Lower lobe of right lung (tissue), 2 donors: Measurements from ENCODE around the gene LYPD4. TPM values are rescaled to one million over a fixed set of nuclear protein-coding genes. Genes with fewer than 3 reads are reported as not detected.

ENCODE experiments used
- ATAC-seq, 2 donors: fragments of 200-7000 bp; cut with Tn5 transposase; one replicate each; pipeline ENCODE4 v1.9.1; 2020 to 2022; ENCODE audit warnings: mild to moderate bottlenecking in 2 of 2, moderate library complexity in 2 of 2
- DNase-seq: peaks from one replicate; pipeline ENCODE4 v3.0.0-alpha.2; 2020
- H3K27ac ChIP-seq: fragments of 200-600 bp; one replicate; pipeline ENCODE4 v1.8.0; 2022
- H3K27me3 ChIP-seq: fragments of 200-600 bp; one replicate; pipeline ENCODE4 v1.8.0; 2022; ENCODE audit warnings: low read depth
- H3K36me3 ChIP-seq: fragments of 200-600 bp; one replicate; pipeline ENCODE4 v1.8.0; 2022; ENCODE audit warnings: mild to moderate bottlenecking
- H3K4me1 ChIP-seq: fragments of 200-600 bp; one replicate; pipeline ENCODE4 v1.8.0; 2022
- H3K4me3 ChIP-seq: fragments of 200-600 bp; one replicate; pipeline ENCODE4 v1.8.0; 2022; ENCODE audit warnings: mild to moderate bottlenecking
- H3K9me3 ChIP-seq: fragments of 200-600 bp; one replicate; pipeline ENCODE4 v1.8.0; 2022
- intact Hi-C: fragments of 100-400 bp; cut with DNase I; formaldehyde crosslinking; loops from one replicate; pipeline ENCODE4 v1.11.0; 2022
- total RNA-seq: library from RNA; stranded (reverse); fragmentation: NEBNext Ultra II Directional; extraction: Animal tissue kit (Norgen Biotek cat#: 25700); gene quantifications from one replicate; pipeline ENCODE4 v1.2.1, GENCODE V29; 2021
- TF ChIP-seq, protein P1 (sequence below): fragments of 200-600 bp; IDR thresholded peaks from one replicate; pipeline ENCODE4 v1.8.0; 2022; ENCODE audit warnings: antibody characterized with exemption, mild to moderate bottlenecking
- donor health status: DM: no; HTN: yes; CAD: no; lungs with severe emphysema.

Gene LYPD4
- total RNA-seq, 1 donor from 2014 or later: not detected

DNA sequence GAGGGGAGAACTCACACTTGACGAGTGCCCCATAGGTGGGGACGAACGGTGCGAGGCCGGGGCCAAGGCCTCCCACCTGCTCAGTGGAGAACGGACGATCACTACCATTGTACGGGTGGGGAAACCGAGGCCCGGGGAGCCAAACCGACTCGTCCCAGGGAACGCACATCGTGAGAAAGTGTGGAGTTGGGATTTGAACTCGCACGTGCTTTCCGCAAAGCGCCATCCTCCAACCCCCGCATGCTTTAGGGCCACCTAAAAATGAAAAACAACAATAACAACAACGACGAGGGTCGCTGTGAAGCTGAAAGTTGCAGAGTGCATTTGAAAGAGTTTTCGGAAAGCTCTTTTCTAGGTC, 39.0 kb upstream of the LYPD4 start:
- DNase-seq (no peak), ATAC-seq (no peak)
- TF ChIP-seq, protein P1, sequence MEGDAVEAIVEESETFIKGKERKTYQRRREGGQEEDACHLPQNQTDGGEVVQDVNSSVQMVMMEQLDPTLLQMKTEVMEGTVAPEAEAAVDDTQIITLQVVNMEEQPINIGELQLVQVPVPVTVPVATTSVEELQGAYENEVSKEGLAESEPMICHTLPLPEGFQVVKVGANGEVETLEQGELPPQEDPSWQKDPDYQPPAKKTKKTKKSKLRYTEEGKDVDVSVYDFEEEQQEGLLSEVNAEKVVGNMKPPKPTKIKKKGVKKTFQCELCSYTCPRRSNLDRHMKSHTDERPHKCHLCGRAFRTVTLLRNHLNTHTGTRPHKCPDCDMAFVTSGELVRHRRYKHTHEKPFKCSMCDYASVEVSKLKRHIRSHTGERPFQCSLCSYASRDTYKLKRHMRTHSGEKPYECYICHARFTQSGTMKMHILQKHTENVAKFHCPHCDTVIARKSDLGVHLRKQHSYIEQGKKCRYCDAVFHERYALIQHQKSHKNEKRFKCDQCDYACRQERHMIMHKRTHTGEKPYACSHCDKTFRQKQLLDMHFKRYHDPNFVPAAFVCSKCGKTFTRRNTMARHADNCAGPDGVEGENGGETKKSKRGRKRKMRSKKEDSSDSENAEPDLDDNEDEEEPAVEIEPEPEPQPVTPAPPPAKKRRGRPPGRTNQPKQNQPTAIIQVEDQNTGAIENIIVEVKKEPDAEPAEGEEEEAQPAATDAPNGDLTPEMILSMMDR: no peak
- H3K27me3 ChIP-seq: no peaks in the 10 kb centered on the region
- H3K36me3 ChIP-seq: peaks cover 11% of the 10 kb centered on the region
- intact Hi-C loops: loop anchor here (10.0 kb wide), 1 partner anchor 51 kb away; no protein-coding TSS in a partner anchor
- peaks cover 48% of the 10 kb centered on the region for H3K4me1 ChIP-seq
- H3K27ac ChIP-seq: peak overlapping the region; percentile 95
- peak overlapping the region; percentile 97 for H3K4me3 ChIP-seq
- H3K9me3 ChIP-seq: no peaks in the 10 kb centered on the region

DNA sequence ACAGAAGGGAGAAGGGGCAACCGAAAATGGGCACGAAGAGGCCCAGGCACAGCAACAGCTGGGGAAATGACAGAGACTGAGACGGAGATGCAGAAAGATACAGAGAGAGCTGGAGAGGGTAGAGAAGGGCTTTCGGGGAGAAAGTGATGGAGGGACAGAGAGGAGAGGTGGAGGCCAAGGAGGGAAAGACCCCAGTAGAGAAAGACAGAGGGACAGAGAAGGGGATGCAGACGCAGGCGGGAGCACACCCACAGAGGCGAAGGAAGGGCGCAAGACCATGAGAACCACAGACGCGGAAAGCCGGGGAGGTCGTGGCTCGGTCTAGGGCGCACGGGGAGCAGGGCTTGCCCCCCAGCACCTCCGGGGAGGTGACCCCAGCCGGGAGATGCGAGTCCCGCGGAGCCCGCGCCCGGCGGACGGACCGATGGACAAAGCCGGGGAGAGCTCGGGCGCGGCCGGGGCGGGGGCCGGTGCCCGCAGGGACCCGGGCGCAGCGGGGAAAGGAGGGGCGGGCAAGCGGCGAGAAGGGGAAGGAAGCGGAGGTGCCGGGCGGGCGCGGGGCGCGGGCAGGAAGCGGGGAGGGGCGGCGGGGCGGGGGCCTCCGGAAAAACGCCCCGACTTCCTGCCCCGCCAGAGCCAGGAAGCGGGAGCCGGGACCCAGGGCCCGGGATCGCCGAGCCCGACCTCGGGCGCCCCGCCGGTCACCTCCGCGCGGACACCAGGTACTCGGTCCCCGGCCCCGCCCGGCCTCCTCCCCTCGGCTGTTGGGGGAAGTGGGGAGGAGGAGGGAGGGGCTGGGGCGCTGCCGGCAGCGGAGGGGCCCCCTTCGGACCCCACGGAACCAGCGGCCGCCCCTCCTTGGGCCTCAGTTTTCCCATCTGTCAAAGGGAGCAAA, 38.3 kb upstream of the LYPD4 start, which contains the start of gene ARHGEF1:
ARHGEF1 (plus strand) TSS at position 617 of the 895 bp plus-strand sequence. CDS start 4,899 bp downstream, outside the sequence.
- peak; percentile 34 to 54 for ATAC-seq
- DNase-seq: peak; percentile 83
- H3K27ac ChIP-seq: peak within 1 kb of the TSS; percentile 95
- intact Hi-C loops: loop anchor here (10.0 kb wide), 1 partner anchor 52 kb away; no protein-coding TSS in a partner anchor
- H3K4me3 ChIP-seq: peak within 1 kb of the TSS; percentile 97
- peaks cover 6% of the 10 kb centered on the region for H3K36me3 ChIP-seq
- H3K27me3 ChIP-seq: no peaks in the 10 kb centered on the region
- no peaks in the 10 kb centered on the region for H3K9me3 ChIP-seq
- peaks cover 42% of the 10 kb centered on the region for H3K4me1 ChIP-seq
- TF ChIP-seq, protein P1: no peak

DNA sequence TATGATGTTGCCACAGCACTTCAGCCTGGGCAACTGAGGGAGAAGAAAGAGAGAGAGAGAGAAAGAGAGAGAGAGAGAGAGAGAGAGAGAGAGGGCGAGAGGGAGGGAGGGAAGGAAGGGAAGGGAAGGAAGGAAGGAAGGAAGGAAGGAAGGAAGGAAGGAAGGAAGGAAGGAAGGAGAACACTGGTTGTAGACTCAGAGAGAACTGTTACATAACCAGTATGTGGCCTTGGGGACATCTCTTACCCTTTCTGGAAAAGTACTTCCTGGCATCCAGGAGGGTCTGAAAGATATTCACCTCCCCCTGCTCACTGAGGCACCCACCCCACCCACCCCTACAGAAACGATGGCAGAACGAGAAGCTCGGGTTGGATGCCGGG, 35.8 kb upstream of the LYPD4 start:
- intact Hi-C loops: loop anchor here (10.0 kb wide), 1 partner anchor 54 kb away; no protein-coding TSS in a partner anchor
- Histone ChIP-seq H3K27me3 (no peaks in the 10 kb centered on the region), H3K4me3 (no peak overlapping the region), H3K27ac (no peak overlapping the region), H3K4me1 (peaks cover 28% of the 10 kb centered on the region), H3K9me3 (no peaks in the 10 kb centered on the region), H3K36me3 (peaks cover under 1% of the 10 kb centered on the region)
- no peak for DNase-seq
- no peak for ATAC-seq
- TF ChIP-seq, protein P1: no peak

DNA sequence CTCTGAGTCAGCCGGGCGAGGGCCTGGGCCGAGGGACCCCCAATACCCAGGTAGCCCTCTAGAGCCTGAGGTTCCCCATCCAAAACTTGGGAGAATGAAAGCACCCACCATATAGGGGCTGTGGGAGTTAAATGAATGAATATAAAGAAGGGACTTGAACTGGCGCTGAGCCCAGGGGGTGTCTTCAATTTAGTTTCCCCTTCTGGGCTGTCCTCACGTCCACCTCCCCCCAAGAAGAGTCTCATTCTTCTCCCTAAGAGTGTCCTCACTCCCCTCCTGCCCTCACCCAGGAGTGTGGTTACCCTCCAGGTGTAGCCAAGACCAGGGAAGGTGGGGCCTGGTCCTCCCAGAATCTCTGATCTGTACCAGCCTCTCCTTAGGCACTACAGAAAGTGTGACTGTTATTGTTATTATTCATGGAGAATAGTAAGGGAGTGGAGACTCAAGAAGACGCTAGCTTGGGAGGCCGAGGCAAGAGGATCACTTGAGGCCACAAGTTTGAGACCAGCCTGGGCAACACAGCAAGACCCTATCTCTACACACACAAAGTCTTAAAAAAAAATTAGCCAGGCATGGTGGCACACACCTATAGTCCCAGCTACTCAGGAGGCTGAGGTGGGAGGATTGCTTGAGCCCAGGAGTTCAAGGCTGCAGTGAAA, 35.3 kb upstream of the LYPD4 start:
- H3K27ac ChIP-seq: no peak overlapping the region
- no peaks in the 10 kb centered on the region for H3K36me3 ChIP-seq
- ATAC-seq (no peak), DNase-seq (no peak)
- peaks cover 23% of the 10 kb centered on the region for H3K4me1 ChIP-seq
- TF ChIP-seq, protein P1: no peak
- H3K27me3 ChIP-seq: no peaks in the 10 kb centered on the region
- no peaks in the 10 kb centered on the region for H3K9me3 ChIP-seq
- H3K4me3 ChIP-seq: no peak overlapping the region
- intact Hi-C loops: loop anchor here (10.0 kb wide), 1 partner anchor 55 kb away; no protein-coding TSS in a partner anchor

DNA sequence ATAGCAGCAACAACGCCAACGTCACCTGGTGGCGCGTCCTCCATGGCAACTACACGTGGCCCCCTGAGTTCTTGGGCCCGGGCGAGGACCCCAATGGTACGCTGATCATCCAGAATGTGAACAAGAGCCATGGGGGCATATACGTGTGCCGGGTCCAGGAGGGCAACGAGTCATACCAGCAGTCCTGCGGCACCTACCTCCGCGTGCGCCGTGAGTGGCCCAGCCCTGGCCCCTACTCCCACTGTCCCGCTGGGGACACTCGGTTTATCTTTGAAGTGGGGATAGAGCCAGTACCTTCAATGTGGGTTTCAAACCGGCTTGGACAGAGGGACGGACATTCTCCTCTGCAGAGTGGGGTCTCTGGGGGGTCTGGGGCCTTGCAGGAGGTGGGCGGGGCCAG, 34.6 kb upstream of the LYPD4 start:
- H3K9me3 ChIP-seq: no peaks in the 10 kb centered on the region
- no peak for ATAC-seq
- DNase-seq: no peak
- TF ChIP-seq, protein P1: no peak
- intact Hi-C loops: no loop called here
- H3K4me3 ChIP-seq: no peak overlapping the region
- no peaks in the 10 kb centered on the region for H3K36me3 ChIP-seq
- no peaks in the 10 kb centered on the region for H3K27me3 ChIP-seq
- H3K27ac ChIP-seq: no peak overlapping the region
- peaks cover 20% of the 10 kb centered on the region for H3K4me1 ChIP-seq
